H7 (cell line): Measurements from ENCODE around the gene RCOR2. TPM values are rescaled to one million over a fixed set of nuclear protein-coding genes. Genes with fewer than 3 reads are reported as not detected.

ENCODE experiments used
- DNase-seq: peaks from one replicate; pipeline ENCODE4 v3.0.0; 2012
- H3K27me3 ChIP-seq: 2 replicates; pipeline ENCODE4 v1.6.0; 2011; ENCODE audit warnings: mild to moderate bottlenecking, low read length; ENCODE audit not compliant: control insufficient read depth, insufficient read depth
- H3K36me3 ChIP-seq: replicated peaks from 2 replicates; pipeline ENCODE4 v1.5.1; 2011; ENCODE audit warnings: low read length; ENCODE audit not compliant: control insufficient read depth, insufficient read depth
- H3K4me3 ChIP-seq: 2 replicates; pipeline ENCODE4 v1.5.1; 2011; ENCODE audit warnings: low read depth, mild to moderate bottlenecking, control low read depth, low read length, moderate library complexity; ENCODE audit not compliant: insufficient read depth
- total RNA-seq: library from RNA; depleted of rRNA; stranded (reverse); fragments of >200 nt; shearing (Covaris generic); gene quantifications from 2 replicates; pipeline ENCODE4 v1.2.3, GENCODE V29; 2014

Gene RCOR2
- total RNA-seq, 1 experiment from 2014 or later, result 66.8 TPM

DNA sequence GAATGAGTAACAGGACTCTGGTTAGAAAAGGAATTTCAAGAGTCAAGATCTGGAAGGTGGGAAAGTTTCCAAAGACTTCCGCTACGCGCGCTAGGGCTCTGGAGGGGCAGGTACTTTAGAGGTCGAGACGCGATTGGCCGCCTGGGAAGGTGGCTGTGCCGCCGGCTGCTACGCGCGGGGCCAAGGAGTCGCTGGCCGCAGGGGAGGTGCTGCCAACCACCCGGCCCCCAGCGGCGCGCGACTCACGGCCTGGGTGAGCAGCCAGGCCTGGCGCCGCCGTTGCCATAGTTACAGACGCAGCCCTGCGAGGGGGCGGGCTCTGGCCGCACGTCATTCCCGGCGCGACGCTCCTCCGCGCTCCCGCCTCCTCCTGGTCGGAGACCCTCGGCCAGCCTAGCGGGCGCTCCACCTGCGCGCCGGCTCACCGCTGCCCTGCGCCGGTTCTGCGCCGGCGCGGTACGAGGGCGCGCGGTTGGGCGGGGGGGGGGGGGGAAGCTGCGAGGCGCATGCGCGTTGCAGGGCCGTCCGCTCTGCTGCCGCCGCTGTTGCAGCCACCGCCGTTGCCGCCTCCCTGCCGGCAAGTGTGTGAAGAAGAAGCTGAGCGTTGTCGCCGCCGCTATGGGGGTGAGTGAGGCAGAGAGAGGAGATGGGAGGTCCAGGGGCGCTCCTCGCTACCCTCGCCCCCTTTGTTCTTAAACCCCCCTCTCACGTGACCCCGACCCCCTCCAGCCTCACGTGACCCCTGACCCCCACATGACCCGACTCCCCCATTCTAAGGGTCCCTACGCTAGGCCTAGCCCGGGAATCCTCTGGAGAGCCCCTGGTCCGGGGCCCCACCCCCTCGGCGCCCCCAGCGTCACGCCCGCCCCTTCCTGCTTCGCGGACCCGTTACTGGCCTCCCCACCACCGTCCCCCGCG, 21.8 kb upstream of the RCOR2 start, which contains the start of gene NAA40:
NAA40 (plus strand) TSS at position 524 of the 918 bp plus-strand sequence; CDS start at position 619, 95 bp downstream.
- Histone ChIP-seq H3K27me3 (no peaks in the 10 kb centered on the region; the same call in 1 of the 2 replicates), H3K4me3 (peak within 1 kb of the TSS; percentile 84), H3K36me3 (peaks cover 1% of the 10 kb centered on the region)
- DNase-seq, result peak; percentile 100

DNA sequence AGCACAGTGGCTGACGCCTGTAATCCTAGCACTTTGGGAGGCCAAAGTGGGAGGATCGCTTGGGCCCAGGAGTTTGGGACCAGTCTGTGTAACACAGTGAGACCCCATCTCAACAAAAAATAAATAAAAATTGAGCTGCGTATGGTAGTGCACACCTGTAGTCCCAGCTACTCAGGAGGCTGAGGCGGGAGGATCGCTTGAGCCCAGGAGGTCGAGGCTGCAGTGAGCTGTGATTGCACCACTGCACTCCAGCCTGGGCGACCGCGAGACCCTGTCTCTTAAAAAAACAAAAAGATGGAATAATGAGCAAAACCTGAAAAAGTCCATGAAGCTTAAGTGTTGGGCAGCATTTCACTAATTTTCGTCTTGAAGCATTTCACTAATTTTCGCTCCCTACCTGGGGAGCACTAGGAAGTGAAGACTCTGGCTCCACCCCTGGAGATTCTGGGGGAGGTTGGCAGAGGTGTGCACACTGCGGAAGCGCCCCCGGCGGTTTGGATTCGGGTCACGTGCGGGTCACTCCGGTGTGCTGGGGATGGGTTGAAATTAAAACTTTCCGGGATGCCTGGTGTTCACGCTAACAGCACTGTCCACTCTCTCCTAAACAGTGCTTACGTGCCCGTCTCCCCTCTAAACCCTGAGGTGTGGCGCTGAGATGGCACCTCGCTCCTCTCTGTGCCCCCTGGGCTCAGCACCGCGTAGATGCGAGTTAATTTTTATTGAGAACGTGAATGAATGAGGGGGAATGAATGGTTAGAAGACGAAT, 20.9 kb upstream of the RCOR2 start:
- Histone ChIP-seq H3K27me3 (no peaks in the 10 kb centered on the region; the same call in 1 of the 2 replicates), H3K4me3 (peak overlapping the region; percentile 61)
- DNase-seq, result peak; percentile 84

DNA sequence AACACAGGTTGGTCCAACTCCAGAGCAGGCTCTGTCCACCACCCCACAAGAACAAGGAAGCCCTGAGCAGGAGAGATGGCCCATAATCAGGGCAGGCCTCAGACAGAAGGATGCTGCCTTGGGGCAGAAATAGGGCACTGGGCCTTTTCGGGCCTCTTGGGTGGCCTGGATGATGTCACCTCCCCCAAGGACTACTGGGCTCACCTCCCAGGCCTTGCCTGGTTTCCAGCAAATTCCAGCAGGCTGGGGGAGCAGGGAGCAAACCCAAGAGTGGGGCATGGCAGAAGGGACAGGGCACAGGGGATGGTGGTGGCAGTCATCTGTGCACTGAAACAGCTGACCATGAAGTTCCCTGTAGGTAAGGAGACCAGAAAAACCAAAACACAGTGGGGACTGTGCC, 16.5 kb upstream of the RCOR2 start:
- DNase-seq, result no peak
- H3K4me3 ChIP-seq, result no peak overlapping the region
- no peaks in the 10 kb centered on the region for H3K36me3 ChIP-seq
- H3K27me3 ChIP-seq, result no peaks in the 10 kb centered on the region; the same call in 1 of the 2 replicates

More for the DNA sequence above, 20.9 kb upstream of the RCOR2 start:
- peaks cover 1% of the 10 kb centered on the region for H3K36me3 ChIP-seq

DNA sequence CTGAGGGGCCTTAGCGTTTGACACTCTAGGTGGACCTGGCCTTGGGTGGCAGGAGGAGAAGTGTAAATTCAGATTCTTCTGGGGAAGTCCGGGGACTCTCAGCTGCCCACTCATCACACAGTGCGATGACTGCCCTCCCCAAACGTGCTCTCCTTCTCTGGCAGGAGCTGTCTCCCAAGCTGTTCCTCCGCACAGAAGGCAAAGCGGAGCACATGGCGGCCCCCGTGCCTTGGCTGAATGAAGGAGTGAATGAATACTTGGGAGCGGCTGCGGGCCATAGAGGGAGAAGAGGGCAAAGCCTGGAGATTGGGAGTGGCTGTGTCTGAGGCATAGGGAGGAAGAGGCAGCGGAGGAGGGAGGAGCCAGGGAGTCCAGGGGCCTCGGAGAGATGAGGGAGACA, 14.9 kb upstream of the RCOR2 start:
- Histone ChIP-seq H3K27me3 (peaks cover 3% of the 10 kb centered on the region), H3K4me3 (no peak overlapping the region), H3K36me3 (no peaks in the 10 kb centered on the region)
- DNase-seq, result no peak

DNA sequence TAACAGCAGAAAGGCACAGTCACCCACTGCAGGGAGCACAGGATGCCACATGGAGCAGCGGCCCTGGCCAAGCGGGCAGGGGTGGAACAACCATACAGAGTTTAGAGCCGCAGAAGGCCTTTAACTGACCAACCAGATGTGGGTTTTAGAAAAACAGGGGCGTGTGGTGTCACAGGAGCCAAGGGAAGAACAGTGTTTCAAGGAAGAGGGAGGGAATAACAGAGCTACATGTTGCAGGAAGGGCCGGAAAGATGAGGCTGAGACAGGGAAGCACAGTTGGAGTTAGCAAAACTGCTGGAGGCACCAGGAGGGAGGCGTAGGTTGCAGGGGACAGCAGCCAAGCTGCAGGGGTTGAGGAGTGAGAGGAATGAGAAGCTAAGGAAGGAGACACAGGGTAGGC, 14.1 kb upstream of the RCOR2 start:
- no peak for DNase-seq
- Histone ChIP-seq H3K36me3 (no peaks in the 10 kb centered on the region), H3K4me3 (no peak overlapping the region), H3K27me3 (peaks cover 3% of the 10 kb centered on the region)

DNA sequence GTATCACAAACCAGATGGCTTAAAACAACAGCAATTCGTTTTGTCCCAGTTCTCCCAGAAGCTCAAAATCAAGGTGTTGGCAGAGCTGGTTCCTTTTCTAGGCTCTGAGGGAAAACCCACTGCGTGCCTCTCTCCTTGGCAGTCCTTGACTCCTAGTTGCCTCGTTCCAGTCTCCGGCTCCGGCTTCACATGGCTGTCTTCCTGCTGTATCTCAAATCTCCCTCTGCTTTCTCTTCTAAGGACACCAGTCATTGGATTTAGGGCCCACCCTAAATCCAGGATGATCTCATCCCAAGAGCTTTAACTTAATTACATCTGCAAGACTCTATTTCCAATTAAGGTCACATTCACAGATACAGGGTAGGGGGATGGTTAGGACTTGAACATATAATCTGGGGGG, 12.7 kb upstream of the RCOR2 start:
- Histone ChIP-seq H3K4me3 (no peak overlapping the region), H3K27me3 (peaks cover 3% of the 10 kb centered on the region)

DNA sequence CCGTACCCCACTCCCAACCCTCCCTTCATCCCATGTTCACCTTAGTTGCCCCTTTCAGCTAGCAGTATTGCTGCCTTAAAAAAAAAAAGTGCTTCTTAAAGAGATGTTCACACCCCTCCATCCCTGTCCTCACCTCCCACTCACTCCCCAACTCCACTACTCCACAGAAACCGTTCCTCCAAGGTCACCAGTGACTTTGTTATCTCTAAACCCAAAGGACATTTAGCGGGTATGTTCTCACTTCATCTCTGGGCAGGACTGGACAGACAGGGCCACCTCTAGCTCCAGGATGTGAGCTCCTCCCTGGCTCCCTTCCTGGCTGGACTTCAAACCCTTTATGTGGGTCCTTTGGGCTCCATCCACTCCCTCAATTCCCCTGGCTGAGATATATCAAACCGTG, 6.4 kb upstream of the RCOR2 start:
- DNase-seq, result no peak
- no peaks in the 10 kb centered on the region for H3K36me3 ChIP-seq

More for the DNA sequence above, 12.7 kb upstream of the RCOR2 start:
- no peaks in the 10 kb centered on the region for H3K36me3 ChIP-seq
- no peak for DNase-seq

DNA sequence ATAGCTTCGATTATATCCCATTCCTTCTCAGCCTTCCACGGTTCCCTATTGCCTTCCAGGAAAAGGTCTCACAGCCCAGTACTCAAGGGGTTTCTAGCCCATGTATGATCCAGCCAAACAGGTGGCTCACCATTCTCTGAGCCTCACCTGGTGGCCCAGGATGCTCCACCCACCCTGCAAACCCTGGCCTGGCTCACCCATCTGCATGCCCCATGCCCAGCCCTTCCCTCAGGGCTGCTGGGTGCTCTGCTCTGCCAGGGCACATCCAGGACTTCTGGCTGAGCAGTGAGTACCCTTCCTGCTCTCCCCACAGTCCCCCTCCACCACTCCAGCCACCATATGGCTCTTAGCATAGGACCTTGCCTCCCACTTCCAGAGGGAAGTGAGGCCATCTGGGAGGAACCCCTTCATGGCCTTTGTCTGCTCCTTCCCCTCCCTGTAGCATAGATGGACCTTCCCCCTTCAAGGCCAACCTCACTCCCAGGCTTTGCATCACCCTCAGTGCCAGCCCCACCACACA, 5.8 kb upstream of the RCOR2 start:
- H3K27me3 ChIP-seq, result peaks cover 2% of the 10 kb centered on the region; the same call in 1 of the 2 replicates
- no peaks in the 10 kb centered on the region for H3K36me3 ChIP-seq
- H3K4me3 ChIP-seq, result no peak overlapping the region
- no peak for DNase-seq

More for the DNA sequence above, 6.4 kb upstream of the RCOR2 start:
- Histone ChIP-seq H3K4me3 (no peak overlapping the region), H3K27me3 (peaks cover 5% of the 10 kb centered on the region)

DNA sequence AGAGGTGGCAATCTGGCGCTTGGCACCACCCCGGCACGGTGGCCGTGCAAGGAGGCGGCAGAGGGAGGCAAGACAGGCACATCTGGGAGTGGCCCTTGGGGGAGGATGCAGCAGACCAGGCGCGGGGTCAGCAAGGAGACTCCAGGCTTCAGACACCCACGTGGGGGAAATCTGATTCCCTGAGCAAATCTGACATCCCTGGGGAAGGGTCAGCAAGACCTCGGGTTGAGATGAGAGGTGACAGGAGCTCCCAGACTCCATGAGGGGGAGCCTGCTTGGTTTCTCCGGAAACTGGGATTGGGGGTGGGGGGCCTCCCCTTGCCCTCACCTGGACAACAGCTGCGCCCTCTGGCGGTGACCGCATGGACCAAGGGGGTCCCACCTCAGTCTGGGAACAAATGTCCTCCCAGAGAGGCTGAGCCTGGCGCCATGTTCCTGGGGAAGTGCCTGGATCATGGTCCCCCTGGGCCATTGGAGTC, 4.0 kb upstream of the RCOR2 start:
- no peaks in the 10 kb centered on the region for H3K36me3 ChIP-seq
- H3K27me3 ChIP-seq, result peaks cover 2% of the 10 kb centered on the region; the same call in 1 of the 2 replicates
- peak; percentile 96 for DNase-seq
- H3K4me3 ChIP-seq, result peak overlapping the region; percentile 47

DNA sequence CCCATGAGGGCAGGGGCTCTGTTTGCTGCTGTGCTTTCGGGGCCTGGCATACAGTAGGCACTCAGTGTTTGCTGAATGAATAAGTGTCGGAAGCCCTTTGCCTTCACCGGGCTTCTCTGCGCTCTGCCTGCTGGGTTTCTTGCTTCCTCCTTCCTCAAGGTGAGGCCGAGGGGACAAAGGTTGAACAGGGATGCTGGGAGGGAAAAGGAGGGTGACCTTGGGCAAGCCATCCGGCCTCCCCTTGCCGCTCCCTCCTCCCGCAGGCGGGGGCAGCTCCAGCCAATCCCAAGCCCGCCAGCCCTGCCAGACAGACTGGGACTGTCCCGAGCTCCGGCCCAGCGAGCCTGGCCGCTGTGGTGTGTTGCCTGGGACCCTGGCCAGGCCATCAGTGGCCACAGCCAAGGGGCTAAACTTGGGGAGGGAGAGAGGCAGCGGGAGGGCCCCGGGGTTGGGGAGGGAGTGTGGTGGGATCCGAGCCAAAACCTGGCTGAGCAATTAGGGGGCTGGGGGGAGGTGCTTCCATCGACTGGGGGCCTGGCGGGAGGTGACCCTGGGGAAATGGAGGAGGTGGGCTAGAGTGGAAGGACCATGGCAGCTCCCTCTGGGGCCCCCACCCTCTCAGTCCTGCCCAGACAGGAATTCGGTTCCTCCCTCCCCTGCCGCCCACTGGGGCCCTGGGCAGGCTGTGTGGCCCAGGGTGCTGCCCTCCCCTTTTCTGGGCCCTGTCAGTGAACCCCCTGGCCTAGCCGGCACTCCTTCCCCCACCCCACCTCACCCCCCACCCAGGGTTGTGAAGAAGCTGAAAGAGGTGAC, 3.4 kb upstream of the RCOR2 start:
- Histone ChIP-seq H3K36me3 (no peaks in the 10 kb centered on the region), H3K4me3 (peak overlapping the region; percentile 47), H3K27me3 (peaks cover 2% of the 10 kb centered on the region; the same call in 1 of the 2 replicates)
- peak; percentile 93 for DNase-seq

DNA sequence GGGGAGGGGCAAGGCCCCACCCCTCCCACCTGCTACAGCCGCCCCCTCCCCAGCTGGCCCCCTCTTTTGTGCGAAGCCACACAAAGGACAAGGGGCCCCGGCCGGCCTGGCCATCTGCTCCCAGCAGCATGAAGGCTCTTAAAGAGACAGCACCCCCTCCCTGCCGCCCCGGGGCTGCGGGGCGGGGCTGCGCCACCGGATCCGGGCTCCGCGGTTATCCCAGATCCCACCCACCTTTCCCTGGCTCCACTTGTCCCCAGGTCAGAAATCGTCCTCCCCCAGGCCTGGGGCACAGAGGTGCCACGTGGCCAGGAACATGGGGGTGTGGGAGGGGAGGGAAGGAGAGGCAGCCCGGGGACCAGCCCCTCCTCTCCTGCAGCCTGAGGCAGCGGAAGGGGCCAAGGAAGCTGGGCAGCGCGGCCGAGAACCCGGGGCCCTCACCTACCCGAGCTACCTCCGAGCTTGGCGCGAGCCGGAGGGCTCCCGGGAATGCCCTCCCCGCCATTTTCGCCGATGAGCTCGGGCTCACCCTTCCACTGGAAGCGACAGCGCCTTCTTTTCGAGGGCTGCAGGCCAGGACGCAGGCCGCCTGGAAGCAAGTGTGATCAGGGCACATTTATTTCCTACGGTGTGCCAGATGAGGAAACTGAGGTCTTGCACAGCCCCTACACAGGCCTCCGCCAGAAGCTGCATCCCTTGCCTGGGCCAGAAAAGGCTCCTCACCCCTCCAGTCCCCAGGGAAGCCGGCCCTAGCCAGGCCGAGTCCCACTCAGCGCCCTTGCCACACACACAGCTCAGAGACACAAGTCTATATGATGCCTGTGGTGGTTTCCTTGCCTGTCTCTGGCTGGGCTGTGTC, 2.5 kb upstream of the RCOR2 start:
- DNase-seq, result peak; percentile 94
- Histone ChIP-seq H3K36me3 (peaks cover 7% of the 10 kb centered on the region), H3K4me3 (peak overlapping the region; percentile 47), H3K27me3 (peaks cover 2% of the 10 kb centered on the region; the same call in 1 of the 2 replicates)

DNA sequence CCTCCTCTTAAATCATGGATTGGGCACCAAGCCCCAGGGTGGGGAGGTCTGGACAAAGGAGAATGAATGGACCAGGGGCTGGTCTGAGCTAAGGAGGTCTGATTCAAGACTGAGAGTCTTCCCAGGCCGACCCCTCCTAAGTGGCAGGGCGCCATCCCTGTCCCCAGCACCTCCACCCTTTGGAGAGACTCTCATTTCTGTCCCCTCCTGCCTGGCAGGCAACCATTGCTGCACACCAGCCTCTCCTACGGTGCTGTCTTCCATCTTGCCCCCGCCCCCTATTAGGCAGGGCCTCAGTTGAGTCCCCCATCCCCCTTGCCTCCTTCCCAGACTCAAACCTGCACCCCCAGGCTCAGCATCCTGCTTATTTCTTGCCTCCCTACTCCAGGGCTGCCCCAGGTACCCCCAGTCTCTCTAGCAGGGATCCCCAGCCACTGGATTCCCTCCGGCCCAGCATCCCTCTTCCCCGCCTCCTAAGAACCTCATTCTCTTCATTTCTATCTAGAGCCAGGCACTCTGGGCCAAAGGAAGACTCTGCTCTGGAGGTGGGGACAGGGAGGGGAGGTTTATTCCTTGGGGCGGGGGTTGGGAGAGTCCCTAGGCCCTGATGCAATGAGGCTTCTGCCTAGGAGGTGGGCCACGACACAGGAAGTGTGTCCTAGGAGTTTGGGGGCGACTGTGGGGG, 1.7 kb upstream of the RCOR2 start:
- peaks cover 16% of the 10 kb centered on the region for H3K36me3 ChIP-seq
- peaks cover 2% of the 10 kb centered on the region; the same call in 1 of the 2 replicates for H3K27me3 ChIP-seq
- H3K4me3 ChIP-seq, result peak overlapping the region; percentile 87
- peak; percentile 82 for DNase-seq
